GM21825 (cell line): ENCODE measurements around the gene NSUN7.

Experiments
- ATAC-seq: cut with Tn5 transposase; IDR thresholded peaks from one replicate; pipeline ENCODE4 v1.9.1; 2021; ENCODE audit warnings: mild to moderate bottlenecking, moderate library complexity; ENCODE audit not compliant: unreplicated experiment

The NSUN7 gene

GRCh38 chr4:40842725-40843423 is 93.1 kb downstream of the NSUN7 start:
- ATAC-seq: no peak

GRCh38 chr4:40843696-40844095 is 93.9 kb downstream of the NSUN7 start:
- ATAC-seq: no peak

GRCh38 chr4:40844261-40844660 is 94.5 kb downstream of the NSUN7 start:
- no peak for ATAC-seq

- no peak for ATAC-seq
These were observed 95.5 kb downstream of the NSUN7 start for GRCh38 chr4:40845154-40845835.

- ATAC-seq: no peak
These were observed 96.8 kb downstream of the NSUN7 start for GRCh38 chr4:40846532-40846931.

- ATAC-seq: no peak
These were observed 98.5 kb downstream of the NSUN7 start for GRCh38 chr4:40848251-40848650.

- ATAC-seq: no peak
These were observed 99.2 kb downstream of the NSUN7 start for GRCh38 chr4:40848940-40849339.

GRCh38 chr4:40850496-40850895 is 100.7 kb downstream of the NSUN7 start:
- no peak for ATAC-seq

GRCh38 chr4:40856277-40856839 is 106.6 kb downstream of the NSUN7 start:
- ATAC-seq: no peak

GRCh38 chr4:40856840-40857362 is 107.1 kb downstream of the NSUN7 start:
- peak; percentile 94 for ATAC-seq

- no peak for ATAC-seq
These were observed 108.2 kb downstream of the NSUN7 start for GRCh38 chr4:40857956-40858355.

- ATAC-seq: no peak
These were observed 109.2 kb downstream of the NSUN7 start for GRCh38 chr4:40858962-40859361.
